ENCODE results near the gene CACNB4.
A peak's percentile ranks its signal among the peaks of the same experiment; 100 is the strongest.
"Not testable (repeated sequence)": the region's sequence is repeated elsewhere in the genome, so short reads cannot be mapped to it uniquely, and the experiment has no call there.

The CACNB4 gene

GRCh38 chr2:151824886-151825285, 274.0 kb downstream of the CACNB4 start:
- DNase-seq (ENCODE audit: low spot score) = no peak

DNA sequence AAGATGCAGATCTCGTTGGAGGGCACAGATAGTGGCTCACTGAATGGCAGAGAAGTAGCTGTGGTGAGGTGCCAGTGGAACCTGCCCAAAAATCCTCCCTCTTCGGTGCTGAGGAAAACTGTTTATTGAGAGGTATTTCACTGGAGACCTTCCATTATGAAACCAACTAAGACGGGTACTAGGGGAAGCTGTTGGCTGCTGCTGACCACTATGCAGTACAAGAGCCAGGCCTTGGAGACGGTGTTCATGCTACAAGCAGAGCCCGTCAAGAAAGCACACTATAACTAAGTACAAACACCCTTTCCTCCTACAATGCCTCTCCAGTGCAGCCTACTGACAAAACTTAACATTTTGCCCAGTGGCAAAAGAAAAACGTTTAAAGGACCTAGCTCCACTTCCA, 275.2 kb downstream of the CACNB4 start:
- DNase-seq (ENCODE audit: low spot score) = no peak

DNA sequence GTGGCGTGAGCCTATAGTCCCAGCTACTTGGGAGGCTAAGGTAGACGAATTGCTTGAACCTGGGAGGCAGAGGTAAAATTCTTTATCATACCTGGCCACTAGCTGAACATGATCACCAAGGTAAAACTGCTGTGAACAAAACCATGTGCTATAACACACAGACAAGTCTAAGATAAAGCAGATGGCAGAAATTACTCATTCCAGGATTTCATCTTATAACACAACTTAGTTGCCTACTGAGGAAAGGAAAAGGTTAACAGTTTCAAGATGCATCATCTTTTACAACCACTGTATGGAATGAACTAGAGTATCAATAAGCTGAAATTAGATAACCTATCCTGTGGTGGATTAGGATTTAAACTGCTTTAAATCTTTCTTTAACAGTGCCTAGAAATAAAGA, 278.9 kb downstream of the CACNB4 start:
- no peak for DNase-seq (ENCODE audit: low spot score)

- DNase-seq (ENCODE audit: low spot score) = no peak
These were observed 280.9 kb downstream of the CACNB4 start for GRCh38 chr2:151817929-151818328.

DNA sequence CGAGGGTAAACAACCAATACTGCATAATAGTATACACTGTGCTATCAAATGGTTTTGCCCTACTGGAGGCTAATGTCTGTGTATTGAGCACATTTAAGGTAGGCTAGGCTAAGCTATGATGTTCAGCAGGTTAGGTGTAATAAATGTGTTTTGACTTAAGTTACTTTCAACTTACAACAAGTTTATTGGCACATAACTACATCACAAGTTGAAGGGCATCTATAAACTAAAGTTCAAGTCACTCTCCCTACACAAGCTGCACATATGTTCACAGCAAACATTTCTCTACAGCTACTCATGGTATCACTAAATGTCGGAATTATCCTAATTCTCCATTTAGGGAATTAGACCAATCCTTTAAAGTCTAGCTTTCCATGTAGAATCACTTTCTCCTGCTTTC, 282.0 kb downstream of the CACNB4 start:
- no peak for DNase-seq (ENCODE audit: low spot score)

DNA sequence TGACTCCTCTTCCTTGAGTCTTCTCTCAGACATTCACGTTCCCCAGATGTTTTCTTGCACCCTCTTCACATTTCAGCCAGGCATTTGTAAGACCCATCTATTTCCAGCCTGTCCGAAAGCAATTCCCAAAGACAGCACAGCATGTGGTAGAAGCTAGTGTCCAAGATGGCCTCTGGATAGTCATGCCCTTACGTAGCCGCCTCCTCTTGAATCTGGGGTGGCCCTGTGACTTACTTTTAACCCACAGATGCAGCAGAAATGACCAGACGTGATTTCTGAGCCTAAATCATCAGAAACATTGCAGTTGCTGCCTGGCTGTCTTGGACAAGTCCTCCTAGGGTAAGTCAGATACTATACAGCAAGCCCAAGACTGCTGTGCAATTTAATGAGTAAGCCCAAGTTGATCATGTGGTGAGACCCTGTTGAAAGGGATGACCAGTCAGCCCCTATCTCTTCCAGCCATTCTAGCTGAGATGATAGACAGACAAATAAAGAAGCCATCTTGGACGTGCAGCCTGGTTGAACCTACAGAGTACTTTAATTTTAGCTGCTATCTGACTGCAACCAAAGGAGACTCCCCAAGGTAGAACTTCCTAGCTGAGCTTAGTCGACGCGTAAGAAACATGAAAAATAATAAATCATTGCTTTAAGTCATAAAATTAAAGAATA, 282.9 kb downstream of the CACNB4 start:
- no peak for DNase-seq (ENCODE audit: low spot score)

GRCh38 chr2:151810489-151810888, 288.4 kb downstream of the CACNB4 start:
- DNase-seq (ENCODE audit: low spot score) = peak; percentile 52

DNA sequence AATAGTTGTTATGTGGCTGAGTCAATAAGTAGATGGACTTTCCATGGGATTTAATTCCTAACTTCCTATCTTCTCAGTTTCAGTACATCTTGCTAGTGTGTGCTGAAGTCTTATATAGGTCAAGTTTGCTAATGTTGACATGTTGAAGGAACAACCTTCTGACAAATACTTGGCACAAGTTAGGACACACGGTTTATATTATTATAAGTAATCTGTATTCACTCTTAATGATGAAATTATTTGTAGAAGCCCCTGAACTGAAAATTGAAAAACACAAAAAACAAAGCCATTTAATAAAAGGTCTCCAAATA, 289.8 kb downstream of the CACNB4 start:
- no peak for DNase-seq (ENCODE audit: low spot score)

DNA sequence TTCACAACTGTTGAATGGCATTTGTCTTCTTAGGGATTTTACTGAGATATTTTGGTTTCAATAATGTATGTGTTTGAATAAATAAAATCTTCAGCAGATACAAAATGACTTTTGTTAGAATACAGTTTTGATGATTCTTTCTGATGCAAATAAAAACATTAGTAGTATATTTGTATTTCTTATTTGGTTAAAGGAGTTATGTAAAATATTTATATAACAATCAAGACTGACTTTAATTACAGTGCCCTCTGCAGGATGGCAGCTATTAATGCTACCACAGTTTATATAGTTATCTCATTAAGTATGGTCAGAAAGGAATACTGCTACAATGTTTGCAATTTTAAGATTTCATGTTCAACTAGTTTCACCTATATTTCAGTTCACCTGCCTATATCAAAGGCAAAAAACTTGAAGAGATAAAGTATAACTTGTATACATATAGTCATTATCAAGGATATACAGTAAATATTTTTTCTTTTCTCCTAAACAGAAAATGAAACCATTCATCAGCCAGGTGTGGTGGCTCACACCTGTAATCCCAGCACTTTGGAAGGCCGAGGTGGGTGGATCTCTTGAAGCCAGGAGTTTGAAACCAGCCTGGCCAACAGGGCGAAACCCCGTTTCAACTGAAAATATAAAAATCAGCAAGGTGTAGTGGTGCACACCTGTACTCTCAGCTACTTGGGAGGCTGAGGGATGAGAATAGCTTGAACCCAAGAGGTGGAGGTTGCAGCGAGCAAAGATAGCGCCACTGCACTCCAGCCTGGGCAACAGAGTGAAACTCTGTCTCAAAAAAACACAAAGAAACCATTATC, 290.4 kb downstream of the CACNB4 start:
- no peak for DNase-seq (ENCODE audit: low spot score)

DNA sequence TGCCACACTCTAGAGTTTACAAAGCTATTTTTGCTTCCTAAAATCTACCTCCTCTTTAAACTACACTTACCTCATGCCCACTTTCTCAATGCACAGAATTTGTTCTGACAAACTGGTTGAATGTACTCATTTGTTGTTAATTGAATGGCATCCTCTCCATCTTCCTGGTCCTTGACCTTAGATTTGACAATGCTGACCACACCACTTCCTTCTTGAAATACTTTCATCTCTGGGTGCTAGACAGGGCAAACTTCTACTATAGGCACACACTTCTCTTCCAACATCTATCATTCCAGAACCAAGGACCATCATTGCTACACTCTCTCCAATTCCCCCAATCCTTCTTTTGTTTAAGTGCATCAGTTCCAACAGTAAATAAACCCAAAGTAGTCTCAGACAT, 292.9 kb downstream of the CACNB4 start:
- no peak for DNase-seq (ENCODE audit: low spot score)

GRCh38 chr2:151805343-151805742, 293.5 kb downstream of the CACNB4 start:
- DNase-seq (ENCODE audit: low spot score) = no peak

GRCh38 chr2:151803811-151804210, 295.0 kb downstream of the CACNB4 start:
- no peak for DNase-seq (ENCODE audit: low spot score)

GRCh38 chr2:151802315-151802714, 296.5 kb downstream of the CACNB4 start:
- no peak for DNase-seq (ENCODE audit: low spot score)

GRCh38 chr2:151799886-151800292, 299.0 kb downstream of the CACNB4 start:
- DNase-seq (ENCODE audit: low spot score) = no peak

DNA sequence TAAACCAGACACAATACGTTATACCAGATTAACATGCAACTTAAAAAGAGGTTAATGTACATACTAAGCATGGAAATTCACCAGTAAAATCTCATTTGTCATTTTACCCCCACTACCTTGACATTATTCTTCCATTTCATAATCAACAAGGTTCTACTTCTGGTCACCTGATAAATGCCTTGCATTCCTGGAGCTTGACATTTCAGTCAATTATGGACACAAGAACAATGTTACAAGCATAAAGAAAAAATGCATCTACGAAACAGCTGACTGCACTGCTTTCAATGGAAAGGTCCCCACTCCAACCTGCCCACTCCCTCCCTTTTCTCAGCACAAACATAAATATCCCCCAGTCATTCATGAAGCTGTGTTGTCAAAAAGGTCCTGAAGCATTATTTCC, 302.1 kb downstream of the CACNB4 start:
- DNase-seq (ENCODE audit: low spot score) = no peak

GRCh38 chr2:151795646-151796240, 303.1 kb downstream of the CACNB4 start:
- DNase-seq (ENCODE audit: low spot score) = no peak

DNA sequence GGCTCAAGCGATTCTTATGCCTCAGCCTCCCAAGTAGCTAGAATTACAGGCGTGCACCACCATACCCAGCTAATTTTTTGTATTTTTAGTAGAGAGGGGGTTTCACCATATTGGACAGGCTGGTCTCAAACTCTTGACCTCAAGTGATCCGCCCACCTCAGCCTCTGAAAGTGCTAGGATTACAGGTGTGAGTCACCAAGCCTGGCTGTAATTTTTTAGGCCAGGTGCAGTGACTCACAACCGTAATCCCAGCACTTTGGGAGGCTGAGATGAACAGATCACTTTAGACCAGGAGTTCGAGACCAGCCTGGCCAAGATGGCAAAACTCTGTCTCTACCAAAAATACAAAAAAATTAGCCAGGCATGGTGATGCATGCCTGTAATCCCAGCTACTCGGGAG, 304.4 kb downstream of the CACNB4 start:
- DNase-seq (ENCODE audit: low spot score) = not testable (repeated sequence)

DNA sequence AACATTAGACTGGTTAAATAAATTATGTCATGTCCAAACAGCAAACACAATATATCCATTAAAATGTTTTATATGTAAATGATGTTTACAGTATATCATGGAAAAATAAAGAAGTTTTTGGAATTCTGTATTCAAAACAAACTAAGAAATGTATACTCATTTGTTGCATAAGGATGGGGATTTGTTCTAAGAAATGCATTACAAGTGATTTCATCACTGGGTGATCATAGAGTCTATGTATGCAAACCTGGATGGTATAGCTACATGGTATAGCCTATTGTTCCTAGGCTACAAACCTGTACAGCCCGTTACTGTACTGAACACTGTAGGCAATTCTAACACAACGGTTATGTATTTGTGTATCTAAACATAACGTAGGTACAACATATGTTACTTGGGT, 305.7 kb downstream of the CACNB4 start:
- no peak for DNase-seq (ENCODE audit: low spot score)

GRCh38 chr2:151792589-151792988, 306.3 kb downstream of the CACNB4 start:
- no peak for DNase-seq (ENCODE audit: low spot score)

GRCh38 chr2:151791545-151791944, 307.3 kb downstream of the CACNB4 start:
- no peak for DNase-seq (ENCODE audit: low spot score)

- DNase-seq (ENCODE audit: low spot score) = no peak
These were observed 308.2 kb downstream of the CACNB4 start for GRCh38 chr2:151790689-151791088.

DNA sequence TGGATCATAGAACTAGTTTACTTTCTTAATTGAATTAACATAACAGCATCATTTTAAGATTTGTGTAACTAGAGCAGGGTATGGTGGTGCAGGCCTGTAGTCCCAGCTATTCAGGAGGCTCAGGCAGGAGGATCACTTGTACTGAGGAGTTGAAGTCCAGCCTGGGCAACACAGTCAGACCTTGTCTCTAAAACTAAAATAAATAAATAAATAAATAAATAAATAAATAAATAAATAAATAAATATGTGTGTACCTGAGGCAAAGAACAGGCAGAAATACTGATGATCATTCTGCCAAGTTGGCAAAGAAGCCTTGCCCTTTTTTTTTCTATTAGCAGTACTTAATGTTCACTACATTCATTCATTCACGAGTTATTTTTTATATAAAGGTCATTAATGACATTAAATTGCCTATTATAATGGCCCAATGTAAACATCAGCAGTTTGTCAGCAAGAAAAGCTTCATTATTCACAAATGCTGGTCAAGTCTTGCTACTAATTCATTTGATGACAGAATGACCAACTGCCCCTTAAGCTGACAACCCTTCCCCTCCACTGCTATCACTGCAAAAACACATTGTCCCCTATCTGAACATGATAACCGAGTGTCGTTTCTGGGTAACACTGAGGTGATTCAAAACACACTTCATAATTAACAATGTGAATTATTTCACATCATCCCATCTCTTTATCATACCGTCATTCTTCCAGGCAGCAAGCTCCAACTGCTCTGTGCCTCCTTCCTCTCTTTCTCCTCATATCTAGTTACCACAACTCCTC, 309.6 kb downstream of the CACNB4 start:
- no peak for DNase-seq (ENCODE audit: low spot score)

DNA sequence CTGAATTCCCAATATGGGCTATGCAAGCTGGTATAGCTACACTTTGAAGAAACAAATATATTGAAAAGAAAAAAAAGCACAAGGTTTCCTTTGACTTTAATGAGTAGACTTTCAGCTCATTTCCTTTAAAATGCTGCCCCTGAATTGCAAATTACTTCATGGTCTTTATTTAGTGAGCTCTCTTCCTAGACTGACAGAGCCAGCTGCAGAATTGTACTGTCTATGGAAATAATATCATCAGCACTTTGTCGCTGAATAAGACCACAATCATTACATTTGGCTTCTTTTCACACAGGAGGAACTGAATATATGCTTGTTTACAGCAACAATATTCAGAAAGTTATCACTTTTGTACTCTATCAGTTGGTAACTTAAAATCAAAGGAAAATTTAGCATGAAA, 312.4 kb downstream of the CACNB4 start:
- DNase-seq (ENCODE audit: low spot score) = no peak
